ENCODE data around the gene BRWD1.

Gene BRWD1

DNA sequence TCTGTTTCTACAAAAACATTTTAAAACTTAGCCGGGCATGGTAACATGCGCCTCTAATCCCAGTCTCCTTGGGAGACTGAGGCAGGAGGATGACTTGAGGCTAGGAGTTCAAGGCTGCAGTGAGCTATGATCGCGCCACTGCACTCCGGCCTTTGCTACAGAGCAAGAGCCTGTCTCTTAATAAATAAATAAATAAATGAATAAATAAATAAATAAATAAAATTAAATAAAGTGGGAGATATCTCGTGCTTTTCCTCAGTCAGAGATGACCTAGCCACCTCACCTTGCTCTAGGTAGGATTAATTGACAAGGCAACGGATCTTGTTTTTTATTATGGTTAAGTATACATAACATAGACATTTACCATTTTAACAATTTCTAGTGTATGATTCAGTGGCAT lies 14.3 kb upstream of the BRWD1 start:
- no peak for DNase-seq (ENCODE audit: low spot score)

DNA sequence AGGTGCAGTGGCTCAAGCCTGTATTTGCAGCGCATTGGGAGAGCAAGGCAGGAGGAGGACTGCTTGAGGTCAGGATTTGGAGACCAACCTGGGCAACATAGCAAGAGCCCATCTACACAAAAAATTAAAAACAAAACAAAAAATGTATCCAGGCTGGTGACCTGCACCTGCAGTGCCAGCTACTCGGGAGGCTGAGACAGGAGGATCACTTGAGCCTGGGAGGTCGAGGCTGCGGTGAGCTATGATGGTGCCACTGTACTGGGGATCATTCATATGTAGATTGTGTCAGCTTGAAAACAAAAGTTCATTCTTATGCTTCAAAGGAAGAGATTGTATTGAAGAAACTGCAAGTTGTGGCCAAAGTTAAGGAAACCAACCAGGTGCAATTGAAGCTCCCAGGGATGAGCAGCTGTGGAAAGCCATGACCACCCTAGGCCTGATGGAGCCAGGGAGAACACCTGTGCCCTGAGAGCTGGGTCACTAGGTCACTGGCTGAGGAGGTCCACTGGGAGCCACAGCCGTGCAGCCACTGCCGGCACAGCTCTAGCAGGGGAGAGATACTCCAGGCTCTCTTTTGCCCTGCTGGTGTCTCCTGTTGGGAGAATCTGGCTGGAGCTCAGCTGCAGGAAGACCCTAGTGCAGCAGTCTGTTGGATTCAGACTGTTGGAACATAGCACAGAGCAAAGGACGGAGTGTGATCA lies 13.3 kb upstream of the BRWD1 start:
- no peak for DNase-seq (ENCODE audit: low spot score)

DNA sequence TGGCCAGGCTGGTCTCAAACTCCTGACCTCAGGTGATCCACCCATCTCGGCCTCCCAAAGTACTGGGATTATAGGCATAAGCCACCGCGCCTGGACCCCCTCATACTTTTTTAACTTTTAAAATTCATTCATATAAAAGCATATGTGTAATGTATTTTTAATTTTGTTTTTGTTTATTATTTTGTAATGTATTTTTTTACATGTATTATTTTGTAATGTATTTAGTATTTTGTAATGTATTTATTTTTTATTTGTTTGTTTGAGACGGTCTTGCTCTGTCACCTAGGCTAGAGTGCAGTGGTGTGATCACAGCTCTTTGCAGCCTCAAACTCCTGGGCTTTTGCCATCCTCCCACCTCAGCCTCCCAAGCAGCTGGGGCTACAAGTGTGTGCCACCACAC lies 12.0 kb upstream of the BRWD1 start:
- DNase-seq (ENCODE audit: low spot score): no peak

DNA sequence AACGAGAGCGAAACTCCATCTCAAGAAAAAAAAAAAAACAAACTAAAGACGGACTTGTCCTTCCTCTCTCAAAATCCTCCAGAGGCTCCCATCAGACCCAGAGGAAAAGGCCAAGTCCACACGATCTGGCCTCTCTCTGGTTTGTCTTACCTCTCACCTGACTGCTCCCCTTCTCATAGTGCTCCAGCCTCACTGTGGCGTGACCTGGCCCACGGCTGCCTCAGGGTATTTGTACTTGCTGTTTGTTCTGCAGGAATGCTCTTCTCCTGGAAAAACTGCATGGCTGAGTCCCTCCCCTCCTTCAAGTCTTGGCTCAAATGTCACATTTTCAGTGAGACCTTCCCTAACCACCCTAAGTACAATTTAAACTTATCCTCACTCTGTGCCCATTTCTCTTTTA lies 8.0 kb upstream of the BRWD1 start:
- no peak for DNase-seq (ENCODE audit: low spot score)

DNA sequence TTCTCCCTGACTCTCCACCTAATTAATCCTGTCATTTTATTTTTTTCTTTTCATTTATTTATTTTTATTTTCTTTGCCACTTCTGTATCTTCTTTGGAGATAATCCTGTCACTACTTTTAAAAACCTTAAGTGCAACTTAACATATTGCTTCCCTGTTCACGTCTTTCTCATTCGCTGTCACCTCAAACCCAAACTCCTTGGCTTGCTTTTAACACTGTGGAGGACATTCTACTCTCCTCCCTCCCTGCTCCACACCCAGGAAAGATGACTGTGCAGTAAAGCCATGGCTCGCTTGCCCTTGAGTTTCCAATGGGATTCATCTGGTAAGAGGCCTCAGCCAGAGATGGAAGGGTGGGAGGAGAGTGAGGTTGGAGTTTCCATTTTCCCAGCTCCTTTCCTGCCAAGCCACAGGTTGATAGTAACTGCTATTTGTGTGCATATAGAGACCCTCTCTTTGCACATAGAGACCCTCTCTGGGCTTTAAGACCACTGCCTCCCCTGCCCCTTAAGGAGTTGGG lies 6.4 kb upstream of the BRWD1 start:
- peak; percentile 55 for DNase-seq (ENCODE audit: low spot score)

DNA sequence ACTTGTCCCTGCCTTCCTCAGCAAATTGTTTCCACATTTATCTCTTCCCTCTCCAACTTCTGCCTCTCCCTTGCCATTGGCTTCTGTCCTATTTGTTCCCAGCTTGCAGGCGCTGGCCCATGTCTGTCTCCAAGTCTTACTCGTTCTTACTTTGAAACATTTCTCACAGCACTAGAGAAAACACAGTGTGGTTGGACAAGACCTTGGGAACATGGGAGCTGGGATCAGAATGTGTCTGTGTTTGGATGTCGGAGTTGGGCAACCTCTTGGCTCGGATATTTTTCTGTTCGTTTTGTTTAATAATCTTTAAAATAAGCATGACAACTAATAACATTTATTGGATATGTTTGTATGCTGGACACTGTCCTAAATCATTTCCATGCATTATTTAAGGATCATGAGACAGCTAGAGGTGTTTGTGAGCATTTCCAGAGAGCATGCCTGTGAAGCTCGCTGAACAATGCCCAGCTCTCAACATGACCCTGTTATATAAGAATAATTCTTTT lies 5.9 kb upstream of the BRWD1 start:
- DNase-seq (ENCODE audit: low spot score): peak; percentile 43

DNA sequence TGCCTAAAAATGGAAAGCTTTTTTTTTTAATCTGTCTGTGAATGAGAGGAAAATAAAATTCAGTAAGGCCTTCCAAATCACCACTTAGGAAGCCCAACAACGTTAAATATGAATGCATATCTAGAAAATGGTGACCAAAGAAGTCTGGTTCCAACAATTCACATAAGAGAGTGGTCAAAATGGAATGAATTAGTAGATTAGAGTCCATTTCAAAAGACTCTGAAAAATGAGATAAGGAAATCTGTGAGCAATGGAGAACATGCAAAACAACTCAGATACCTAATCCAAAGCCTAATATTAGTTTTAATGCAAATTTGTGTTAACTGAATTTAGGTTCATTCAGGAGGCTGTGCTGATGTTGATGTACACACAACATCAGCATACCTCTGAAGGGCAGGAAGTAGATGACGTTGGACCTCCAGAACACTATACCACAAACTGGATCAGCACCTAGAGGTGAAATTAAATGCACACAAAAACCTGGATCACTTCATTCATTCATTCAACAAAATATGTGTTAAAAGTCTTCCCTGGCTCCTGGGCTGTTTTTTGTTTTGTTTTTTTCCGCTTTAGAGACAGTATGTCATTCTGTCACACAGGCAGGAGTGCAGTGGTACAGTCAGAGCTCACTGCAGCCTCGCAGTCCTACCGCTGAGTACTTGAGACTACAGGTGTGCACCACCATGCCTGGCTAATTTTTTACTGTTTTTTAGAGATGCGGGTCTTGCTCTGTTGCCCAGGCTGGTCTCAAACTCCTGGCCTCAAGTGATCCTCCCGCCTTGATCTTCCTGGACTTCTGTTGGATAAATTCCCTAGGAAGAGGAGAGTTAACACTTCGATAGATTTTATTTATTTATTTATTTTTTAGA lies 4.9 kb upstream of the BRWD1 start:
- DNase-seq (ENCODE audit: low spot score): no peak

DNA sequence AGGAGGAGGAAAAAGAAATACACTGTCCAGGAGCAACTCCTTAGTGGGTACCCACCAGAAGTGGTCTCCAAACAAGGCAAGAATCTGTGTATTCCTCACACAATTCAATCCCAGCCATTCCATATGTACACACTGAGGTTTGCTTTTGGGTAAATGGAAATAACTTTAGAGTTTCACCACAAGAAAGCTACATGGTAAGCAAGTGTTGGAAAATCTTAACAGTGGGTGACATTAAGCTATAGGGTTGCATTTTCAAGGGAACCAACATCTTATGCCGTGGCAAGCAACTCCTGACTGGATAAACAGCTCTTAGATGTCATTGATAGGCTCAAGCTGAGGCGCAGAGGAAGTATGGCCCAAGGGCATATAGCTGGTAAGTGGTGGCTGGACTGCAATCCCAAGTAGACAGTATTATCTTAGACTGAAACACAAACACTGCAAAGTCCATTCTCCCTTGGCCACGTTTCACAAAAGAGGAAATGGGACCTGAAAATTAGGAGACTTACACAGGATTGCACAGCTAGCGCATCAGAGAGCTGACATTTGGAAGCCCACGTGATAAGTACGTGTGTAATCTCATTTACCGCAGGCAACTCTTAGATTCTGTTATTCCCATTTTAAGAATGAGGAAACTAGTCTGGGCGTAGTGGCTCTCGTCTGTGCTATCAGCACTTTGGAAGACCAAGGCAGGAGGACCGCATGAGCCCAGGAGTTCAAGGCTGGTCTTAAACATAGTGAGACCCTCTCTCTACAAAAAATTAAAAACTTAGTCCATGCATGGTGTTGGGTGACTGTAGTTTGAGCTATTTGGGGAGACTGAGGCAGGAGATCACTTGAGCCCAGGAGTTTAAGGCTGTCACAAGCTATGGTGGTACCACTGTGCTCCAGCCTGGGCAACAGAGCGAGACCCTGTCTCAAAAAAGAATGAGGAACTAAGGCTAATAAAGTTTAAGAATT lies 4.0 kb upstream of the BRWD1 start:
- DNase-seq (ENCODE audit: low spot score): no peak

DNA sequence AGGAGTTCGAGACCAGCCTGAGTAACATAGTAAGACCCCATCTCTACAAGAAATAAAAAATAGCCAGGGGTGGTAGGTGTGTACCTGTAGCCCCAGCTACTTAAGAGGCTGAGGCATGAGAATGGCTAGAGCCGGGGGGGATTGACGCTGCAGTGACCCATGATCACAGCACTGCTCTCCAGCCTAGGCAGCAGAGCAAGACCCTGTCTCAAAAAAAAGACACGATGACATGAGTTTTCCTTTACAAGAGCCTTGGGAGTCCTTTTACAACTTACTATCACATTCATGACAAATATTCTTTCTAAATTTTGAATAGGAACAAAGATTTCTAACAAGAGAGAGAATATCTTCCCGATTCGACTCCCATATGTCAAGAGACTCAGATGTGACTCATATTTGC lies 3.3 kb upstream of the BRWD1 start:
- no peak for DNase-seq (ENCODE audit: low spot score)

DNA sequence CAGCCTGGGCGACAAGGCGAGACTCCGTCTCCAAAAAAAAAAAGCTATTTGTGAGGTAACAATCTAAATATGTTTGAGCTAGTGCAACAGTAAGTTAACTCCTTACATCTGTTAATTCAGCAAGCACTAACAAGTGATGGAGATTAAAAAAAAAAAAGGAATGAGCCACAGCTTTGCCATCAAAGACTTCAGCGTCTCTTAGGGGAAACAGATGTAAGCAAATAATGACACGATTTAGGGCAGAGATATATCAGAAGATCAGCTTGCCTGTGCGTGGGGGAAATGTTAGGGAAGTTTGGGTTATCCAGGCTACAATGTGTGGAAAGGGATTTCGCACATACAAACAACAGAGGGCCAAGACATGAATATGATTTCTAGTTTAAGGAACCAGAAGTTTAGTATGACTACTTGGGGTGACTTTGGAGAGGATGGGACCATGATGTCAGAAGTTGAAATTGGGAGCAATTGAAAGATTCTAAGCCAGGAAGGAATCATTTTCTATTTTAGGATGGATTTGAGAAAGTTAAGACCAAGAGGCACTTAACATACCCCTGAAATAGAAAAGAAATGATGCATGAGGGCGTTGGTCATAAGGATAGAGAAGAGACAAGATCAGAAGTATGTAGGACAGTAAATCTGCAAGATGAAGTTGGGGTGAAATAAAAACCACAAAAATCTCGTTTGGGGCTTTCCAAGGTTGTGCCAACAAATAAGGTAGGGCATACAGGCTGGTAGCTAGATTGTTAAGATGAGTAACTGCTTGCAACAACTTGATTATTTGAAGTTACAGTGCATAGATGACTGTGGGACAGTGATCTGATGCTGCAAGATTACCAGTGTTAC lies 2.4 kb upstream of the BRWD1 start:
- DNase-seq (ENCODE audit: low spot score): no peak

DNA sequence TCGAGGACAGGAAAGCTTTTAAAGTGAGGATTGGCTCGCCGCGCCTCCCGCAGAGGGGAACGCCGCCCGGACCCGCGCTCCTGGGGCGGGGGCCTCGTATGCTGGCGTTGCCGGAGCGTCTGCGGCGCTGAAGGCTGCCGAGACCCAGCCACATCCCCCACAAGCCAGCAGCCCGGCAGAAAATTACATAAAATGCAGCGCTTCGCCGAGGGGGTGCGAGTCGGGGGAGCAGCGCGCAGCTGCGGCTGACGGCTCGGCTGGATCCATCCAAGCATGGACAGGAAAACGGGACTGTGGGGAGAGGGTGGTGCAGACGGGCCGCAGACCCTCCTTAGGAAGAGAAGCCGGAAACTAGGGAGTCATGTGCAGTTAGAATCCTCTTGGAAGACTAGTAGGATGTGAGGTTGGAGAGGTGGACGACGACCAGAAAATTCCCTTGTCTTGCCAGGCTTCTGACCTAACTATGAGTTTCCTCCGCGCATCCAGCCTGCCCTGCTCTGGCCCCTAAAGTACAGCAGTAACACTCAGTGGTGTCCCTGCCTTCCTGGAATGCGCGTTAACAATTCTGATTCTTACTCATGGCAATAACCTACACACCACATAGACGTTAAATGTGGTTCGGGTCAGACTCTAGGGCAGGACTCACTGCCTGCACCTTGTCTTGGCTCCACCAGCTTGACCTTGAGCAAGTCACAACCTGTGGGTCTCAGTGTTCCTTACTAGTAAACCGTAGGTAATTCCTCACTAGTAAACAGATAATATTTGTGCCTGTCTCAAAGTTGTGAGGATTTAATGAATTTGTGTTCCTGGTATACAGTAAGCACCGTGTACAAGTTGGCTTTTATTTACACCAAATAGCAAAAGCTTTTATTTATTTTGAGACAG lies 953 bp upstream of the BRWD1 start:
- DNase-seq (ENCODE audit: low spot score): peak; percentile 66

DNA sequence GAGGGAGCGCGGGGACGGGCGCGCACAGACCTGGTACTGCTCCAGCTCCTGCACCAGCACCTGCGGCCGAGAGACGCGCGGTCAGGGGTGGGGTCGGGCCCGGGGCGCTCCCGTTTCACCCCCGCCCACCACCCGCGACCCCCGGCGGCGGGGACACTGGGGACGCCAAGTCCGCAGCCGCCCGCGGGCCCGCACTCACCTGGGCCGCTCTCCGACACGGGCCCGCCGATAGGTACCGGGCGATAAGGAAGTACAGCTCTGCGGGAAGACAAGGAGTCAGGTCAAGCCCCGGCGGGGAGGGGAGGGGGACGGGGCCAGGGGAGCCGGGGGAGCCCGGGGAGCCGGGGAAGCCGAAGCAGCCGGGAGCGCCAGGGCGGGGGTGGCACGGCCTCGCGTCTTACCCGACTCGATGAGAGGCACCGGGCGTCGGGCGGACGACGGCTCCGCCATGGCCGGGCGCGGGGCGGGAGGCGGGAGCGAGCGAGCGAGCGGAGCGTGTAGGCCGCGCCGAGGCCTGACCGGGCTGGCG lies 326 bp downstream of the BRWD1 start:
- DNase-seq (ENCODE audit: low spot score): no peak

DNA sequence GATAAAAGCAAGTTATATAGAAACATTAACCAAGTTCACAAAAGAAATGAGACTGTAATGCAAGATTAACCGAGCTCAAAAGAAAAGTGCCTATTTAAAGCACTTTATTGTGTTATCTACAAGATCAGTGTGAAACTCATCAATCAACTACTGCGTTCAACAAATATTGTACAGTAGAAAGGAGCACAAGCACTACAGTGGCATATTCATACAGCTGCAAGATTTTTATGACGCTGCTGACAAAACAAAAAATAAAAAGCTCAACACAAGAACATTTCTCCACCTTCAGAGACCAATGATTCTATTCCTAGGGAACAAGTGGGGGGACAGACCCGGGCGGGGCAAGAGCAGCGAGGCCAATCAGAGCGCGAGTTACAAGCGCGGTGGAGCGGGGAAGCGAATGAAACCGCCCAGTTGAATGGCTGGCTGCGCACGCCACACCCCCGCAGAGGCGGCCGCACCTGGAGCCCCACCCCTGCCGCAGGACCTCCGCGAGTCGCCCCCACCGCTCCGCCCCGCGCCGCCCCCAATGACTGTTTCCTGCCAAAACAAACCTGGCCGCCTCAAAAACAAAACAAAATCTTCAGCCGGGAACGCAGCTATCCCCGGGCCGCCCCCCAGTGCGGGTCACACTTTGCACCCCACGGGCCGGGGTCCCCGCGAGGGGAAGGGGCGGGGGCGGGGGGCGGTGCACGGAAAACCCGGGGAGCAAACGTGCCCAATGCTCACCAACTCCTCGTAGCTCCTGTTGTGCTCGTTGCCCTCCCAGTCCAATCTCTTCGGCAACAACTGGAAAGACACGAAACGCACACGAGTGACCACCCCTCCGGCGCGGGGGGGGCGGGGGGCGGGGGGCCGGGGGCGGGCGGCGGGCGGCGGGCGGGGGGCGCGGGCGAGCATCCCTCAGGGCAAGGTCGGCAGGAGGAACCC lies 1.1 kb downstream of the BRWD1 start:
- DNase-seq (ENCODE audit: low spot score): peak; percentile 100

DNA sequence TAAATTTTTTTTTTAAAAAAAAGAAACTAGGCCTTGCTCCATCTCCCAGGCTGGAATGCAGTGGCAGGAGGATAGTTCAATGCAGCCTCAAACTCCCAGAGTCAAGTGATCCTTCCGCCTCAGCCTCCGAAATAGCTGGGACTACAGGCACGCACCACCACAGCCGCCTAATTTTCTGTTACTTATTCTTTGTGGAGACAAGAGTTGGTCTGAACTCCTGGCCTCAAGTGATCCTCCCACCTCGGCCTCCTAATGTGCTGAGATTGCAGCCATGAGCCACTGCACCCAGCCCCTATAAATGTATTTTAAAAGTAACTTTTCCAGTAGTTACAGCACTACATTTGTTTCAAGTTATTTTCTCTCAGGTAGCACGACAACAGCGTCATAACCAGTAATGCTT lies 2.3 kb downstream of the BRWD1 start:
- no peak for DNase-seq (ENCODE audit: low spot score)

DNA sequence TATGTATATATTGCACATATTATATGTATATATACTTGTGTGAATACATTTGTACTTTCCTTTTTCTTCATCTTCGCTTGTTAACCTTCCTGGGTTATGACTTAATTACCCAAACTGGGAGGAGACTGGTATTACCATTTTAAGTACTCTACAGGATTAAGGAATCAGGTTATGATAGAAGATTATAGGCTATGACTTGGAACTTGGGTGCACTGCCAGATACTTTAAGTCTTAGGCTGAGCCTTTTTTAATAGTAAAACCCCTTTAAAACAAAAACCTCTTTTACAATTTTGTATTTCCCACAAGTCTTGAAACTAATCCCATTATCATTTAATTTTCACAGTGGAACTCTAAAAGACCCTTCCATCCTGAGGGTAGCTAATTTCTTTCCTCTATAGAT lies 6.0 kb downstream of the BRWD1 start:
- DNase-seq (ENCODE audit: low spot score): no peak

DNA sequence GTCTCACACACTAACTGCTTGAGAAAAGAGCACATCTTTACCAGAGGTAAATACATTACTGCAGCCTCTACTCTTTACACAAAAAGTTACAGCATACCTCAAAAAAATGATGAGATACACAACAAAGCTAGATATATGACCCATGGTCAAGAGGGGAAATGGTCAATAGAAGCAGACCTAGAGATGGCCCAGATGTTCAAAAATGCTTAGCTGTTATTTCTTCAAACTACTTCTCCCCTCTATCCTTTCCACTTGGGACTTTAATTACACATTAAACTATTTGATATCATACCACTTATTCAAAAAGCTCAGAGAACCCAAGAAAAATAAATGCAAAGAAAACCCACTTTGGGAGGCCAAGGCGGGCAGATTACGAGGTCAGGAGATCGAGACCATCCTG lies 12.8 kb downstream of the BRWD1 start:
- no peak for DNase-seq (ENCODE audit: low spot score)

DNA sequence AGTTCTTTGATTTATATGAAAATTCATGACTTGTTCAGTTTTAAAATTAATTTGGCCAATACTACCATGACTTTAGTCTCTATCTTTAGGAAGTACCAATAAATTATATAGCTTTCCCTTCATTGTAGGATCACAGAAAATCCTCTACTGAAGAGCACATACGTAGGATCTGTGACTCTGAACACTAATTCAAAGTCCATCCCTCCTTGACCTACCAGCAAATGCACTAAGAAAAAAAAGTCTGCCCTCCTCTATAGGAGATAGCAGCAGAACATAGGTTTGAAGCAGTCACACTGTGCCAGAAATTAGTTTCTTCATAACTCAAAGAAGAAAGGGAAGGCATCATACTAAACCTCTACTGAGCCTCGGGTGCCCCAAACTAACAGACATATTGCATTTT lies 16.5 kb downstream of the BRWD1 start:
- DNase-seq (ENCODE audit: low spot score): no peak

DNA sequence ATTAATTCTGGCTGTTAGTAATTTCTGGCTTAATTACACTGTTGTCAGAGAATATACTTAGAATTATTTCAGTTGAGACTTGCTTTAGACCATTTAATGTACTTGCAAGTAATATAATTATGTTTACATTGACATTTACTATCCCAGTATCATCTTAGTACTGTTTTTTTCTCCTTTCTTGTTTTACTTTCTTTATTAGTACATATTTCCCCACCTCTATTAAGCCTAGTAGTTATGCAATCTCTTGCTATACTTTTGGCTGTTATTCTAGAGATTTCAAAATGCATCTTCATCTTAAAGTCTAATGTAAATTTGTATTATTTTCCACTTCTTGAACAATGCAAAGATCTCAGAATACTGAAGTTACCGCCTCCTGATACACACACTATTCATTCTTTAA lies 24.4 kb downstream of the BRWD1 start:
- DNase-seq (ENCODE audit: low spot score): no peak

DNA sequence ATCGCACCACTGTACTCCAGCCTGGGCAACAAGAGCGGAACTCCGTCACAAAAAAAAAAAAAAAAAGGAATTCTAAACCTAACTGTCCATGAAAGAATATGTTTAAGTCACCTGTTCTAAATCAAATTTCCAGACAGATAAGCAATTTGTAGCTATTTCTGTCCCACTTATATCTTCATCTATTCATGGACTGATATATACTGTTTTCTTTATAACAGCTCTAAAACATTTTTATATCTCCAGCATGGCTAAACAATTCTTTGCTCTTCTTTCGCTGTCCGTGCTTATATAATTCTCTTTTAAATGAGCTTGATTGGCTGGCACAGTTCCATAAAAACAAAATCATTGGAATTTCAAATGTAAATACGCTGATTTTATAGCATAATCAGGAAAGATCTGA lies 30.5 kb downstream of the BRWD1 start:
- no peak for DNase-seq (ENCODE audit: low spot score)

Measured in GM03348 (cell line).